Body of pancreas (tissue), 4 donors: ENCODE results near the gene CLEC1A. TPM values are rescaled to one million over a fixed set of nuclear protein-coding genes. Genes with fewer than 3 reads are reported as not detected.

Experiments used
- ATAC-seq: fragments of 150-250 bp; one replicate; pipeline ENCODE4 v1.9.1; 2016
- DNase-seq, 4 donors: peaks; one replicate each; pipeline ENCODE4 v3.0.0-alpha.2; 2019
- H3K27ac ChIP-seq, 4 donors: fragments of 200-600 bp; sonication (generic); 1 replicate in 3 of 4; 2 replicates in 1 of 4; pipeline versions ENCODE4 v1.5.1 to v1.6.1; 2016 to 2019; ENCODE audit warnings: mild to moderate bottlenecking in 1 of 4, mixed read lengths in 1 of 4, moderate library complexity in 1 of 4
- H3K27me3 ChIP-seq, 2 donors: fragments of 200-600 bp; sonication (generic); one replicate each; pipeline ENCODE4 v1.6.0; 2016; ENCODE audit warnings: mild to moderate bottlenecking in 1 of 2
- H3K36me3 ChIP-seq, 2 donors: fragments of 200-600 bp; sonication (generic); replicated peaks in 1 of 2; 2 replicates each; pipeline ENCODE4 v1.5.1; 2016; ENCODE audit warnings: low read depth in 2 of 2; ENCODE audit not compliant: insufficient read depth in 1 of 2
- H3K4me1 ChIP-seq: fragments of 200-600 bp; sonication (generic); one replicate; pipeline ENCODE4 v1.6.0; 2016
- H3K4me3 ChIP-seq, 2 donors: fragments of 200-600 bp; sonication (generic); 1 replicate in 1 of 2; 2 replicates in 1 of 2; pipeline ENCODE4 v1.5.1; 2016 to 2019
- H3K9me3 ChIP-seq, 3 donors: fragments of 200-600 bp; sonication (generic); 1 replicate in 2 of 3; 2 replicates in 1 of 3; pipeline ENCODE4 v1.5.1; 2016
- CTCF ChIP-seq, 7 experiments: fragments of 450-650 bp in 4 of 7; fragments of 200-600 bp in 3 of 7; sonication (generic) in 3 of 7; IDR thresholded peaks; one replicate each; pipeline ENCODE4 v1.5.1; 2016 to 2019; ENCODE audit warnings: antibody characterized with exemption in 7 of 7
- POLR2A ChIP-seq, 3 donors: fragments of 450-650 bp; IDR thresholded peaks; one replicate each; pipeline ENCODE4 v1.6.1; 2016; ENCODE audit warnings: antibody characterized with exemption in 3 of 3, mild to moderate bottlenecking in 2 of 3
- WGBS, 2 donors: methylation state at CpG; one replicate each; pipeline ENCODE4 v1.1.5; 2017; 5-methylcytosine and 5-hydroxymethylcytosine counted together
- intact Hi-C: fragments of 100-400 bp; cut with DNase I; formaldehyde crosslinking; loops from one replicate; pipeline ENCODE4 v1.15.1; 2023
- total RNA-seq, 2 donors: library from RNA; depleted of rRNA; stranded (reverse); fragments of >200 nt; gene quantifications; one replicate each; pipeline ENCODE4 v1.1.0, GENCODE V29; 2016

The CLEC1A gene
- total RNA-seq, 2 donors from 2014 or later, result 1.3 to 2.6 TPM

DNA sequence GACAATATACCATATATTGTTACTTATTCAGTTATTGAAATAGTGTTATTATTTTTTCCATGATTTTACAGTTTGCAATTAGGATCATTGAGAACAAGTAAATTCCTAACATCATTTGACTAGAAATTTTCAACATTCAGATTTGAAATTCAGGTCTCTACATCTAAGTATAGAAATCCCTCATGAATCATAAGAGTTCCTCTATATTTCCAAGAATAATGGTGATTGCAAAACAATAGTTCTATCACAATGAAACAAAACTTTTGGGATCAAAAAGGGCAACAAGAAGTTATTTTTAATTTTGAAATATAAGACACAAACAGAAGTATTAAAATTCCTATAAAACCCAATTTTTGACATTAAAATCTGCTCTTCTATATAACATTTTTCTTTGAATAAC lies 10.8 kb downstream of the CLEC1A start:
- H3K9me3 ChIP-seq, result no peaks in the 10 kb centered on the region
- H3K36me3 ChIP-seq, result no peaks in the 10 kb centered on the region
- TF ChIP-seq POLR2A (IDR thresholded peaks at IDR 0.05) (no peak), CTCF (IDR thresholded peaks at IDR 0.05) (no peak)
- no peak overlapping the region for H3K4me3 ChIP-seq
- no peaks in the 10 kb centered on the region for H3K27me3 ChIP-seq
- DNase-seq, result no peak
- ATAC-seq, result no peak
- intact Hi-C loops, result no loop called here
- H3K4me1 ChIP-seq, result no peaks in the 10 kb centered on the region
- no peak overlapping the region for H3K27ac ChIP-seq

DNA sequence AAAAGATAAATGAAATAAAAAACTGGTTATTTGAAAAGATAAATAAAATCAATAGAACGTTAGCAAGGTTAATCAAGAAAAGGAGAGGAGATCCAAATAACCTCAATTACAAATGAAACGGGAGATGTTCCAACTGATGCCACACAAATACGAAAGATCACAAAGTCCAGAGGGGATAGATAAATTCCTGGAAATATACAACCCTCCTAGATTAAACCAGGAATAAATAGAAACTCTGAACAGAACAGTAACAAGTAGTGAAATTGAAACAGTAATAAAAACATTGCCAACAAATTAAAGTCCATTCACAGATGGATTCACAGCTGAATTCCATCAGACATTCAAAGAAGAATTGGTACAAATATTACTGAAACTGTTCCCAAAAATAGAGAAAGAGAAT lies 12.4 kb downstream of the CLEC1A start:
- WGBS, 2 donors, result 49 to 60% methylated on average over 3 of the region's 3 CpGs
- H3K4me3 ChIP-seq, result no peak overlapping the region
- TF ChIP-seq POLR2A (IDR thresholded peaks at IDR 0.05) (no peak), CTCF (IDR thresholded peaks at IDR 0.05) (no peak)

DNA sequence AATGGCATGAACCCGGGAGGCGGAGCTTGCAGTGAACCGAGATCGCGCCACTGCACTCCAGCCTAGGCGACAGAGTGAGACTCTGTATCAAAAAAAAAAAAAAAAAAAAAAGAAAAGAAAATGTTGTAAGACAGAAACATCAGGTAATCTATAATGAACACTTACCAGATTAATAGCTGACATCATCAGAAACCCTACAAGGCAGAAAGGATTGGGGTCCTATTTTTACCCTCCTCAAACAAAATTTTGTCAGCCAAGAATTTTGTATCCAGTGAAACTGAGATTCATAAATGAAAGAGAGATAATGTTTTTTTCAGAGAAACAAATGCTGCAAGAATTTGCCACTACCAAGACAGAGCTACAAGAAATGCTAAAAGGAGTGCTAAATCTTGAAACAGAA lies 14.1 kb downstream of the CLEC1A start:
- no peaks in the 10 kb centered on the region for H3K9me3 ChIP-seq
- no peaks in the 10 kb centered on the region for H3K27me3 ChIP-seq
- H3K4me1 ChIP-seq, result no peaks in the 10 kb centered on the region
- H3K36me3 ChIP-seq, result no peaks in the 10 kb centered on the region
- TF ChIP-seq POLR2A (IDR thresholded peaks at IDR 0.05) (no peak), CTCF (IDR thresholded peaks at IDR 0.05) (no peak)
- no peak overlapping the region for H3K4me3 ChIP-seq
- ATAC-seq (no peak), DNase-seq (no peak)
- 69 to 78% methylated on average over 6 of the region's 6 CpGs for WGBS, 2 donors
- intact Hi-C loops, result no loop called here
- no peak overlapping the region for H3K27ac ChIP-seq

More for the DNA sequence above, 12.4 kb downstream of the CLEC1A start:
- Histone ChIP-seq H3K36me3 (no peaks in the 10 kb centered on the region), H3K9me3 (no peaks in the 10 kb centered on the region), H3K4me1 (no peaks in the 10 kb centered on the region), H3K27me3 (no peaks in the 10 kb centered on the region), H3K27ac (no peak overlapping the region)
- ATAC-seq (no peak), DNase-seq (no peak)
- intact Hi-C loops, result no loop called here

- no peak for ATAC-seq
- DNase-seq, result no peak
- H3K4me1 ChIP-seq, result no peaks in the 10 kb centered on the region
- H3K27me3 ChIP-seq, result no peaks in the 10 kb centered on the region
- 45 to 60% methylated on average over 5 of the region's 5 CpGs for WGBS, 2 donors
- H3K9me3 ChIP-seq, result no peaks in the 10 kb centered on the region
- H3K27ac ChIP-seq, result no peak overlapping the region
- no peak overlapping the region for H3K4me3 ChIP-seq
- TF ChIP-seq POLR2A (IDR thresholded peaks at IDR 0.05) (no peak), CTCF (IDR thresholded peaks at IDR 0.05) (no peak)
- no peaks in the 10 kb centered on the region for H3K36me3 ChIP-seq
- intact Hi-C loops, result no loop called here
Observed at GRCh38 chr12:10082117-10082874, 16.5 kb downstream of the CLEC1A start.

DNA sequence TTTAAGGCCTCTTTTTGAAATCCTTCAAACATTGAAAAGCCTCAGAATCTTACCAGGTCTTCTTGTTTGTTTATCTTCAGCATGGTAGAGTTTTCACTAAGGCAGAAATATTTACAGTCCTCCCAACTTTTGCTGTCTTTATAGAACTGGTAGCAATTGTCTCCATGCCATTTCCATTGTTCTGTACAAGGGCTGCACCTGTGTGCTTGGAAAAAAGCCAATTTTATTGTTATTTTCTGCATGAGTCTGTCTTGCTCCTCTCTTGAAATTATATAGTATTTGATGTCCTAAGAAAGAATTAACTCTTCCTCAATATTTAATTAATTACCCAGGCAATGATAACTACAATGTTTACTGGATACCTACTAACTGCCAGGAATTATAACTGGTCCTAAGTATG lies 23.3 kb downstream of the CLEC1A start:
- TF ChIP-seq POLR2A (IDR thresholded peaks at IDR 0.05), result no peak
- no peaks in the 10 kb centered on the region for H3K36me3 ChIP-seq
- H3K9me3 ChIP-seq, result no peaks in the 10 kb centered on the region
- intact Hi-C loops, result no loop called here
- H3K27ac ChIP-seq, result no peak overlapping the region
- no peaks in the 10 kb centered on the region for H3K4me1 ChIP-seq
- no peaks in the 10 kb centered on the region for H3K27me3 ChIP-seq
- ATAC-seq, result no peak
- H3K4me3 ChIP-seq, result no peak overlapping the region
- no peak for DNase-seq
